Keratinocyte (primary cell): ENCODE measurements around the gene WFS1. TPM values are rescaled to one million over a fixed set of nuclear protein-coding genes. Genes with fewer than 3 reads are reported as not detected.

Experiments used
- DNase-seq: peaks from one replicate; pipeline ENCODE4 v3.0.0-alpha.2; 2011; ENCODE audit warnings: low read depth, missing footprints, low spot score
- FAIRE-seq: peaks from 2 replicates; lab custom pipeline; 2011; peaks lifted over from hg19 to GRCh38; lab: Jason Lieb, UNC
- H2AFZ ChIP-seq: 2 replicates; pipeline ENCODE4 v1.6.0; 2012; ENCODE audit warnings: low read length, control low read depth, inconsistent platforms; ENCODE audit not compliant: control insufficient read depth
- H3K27ac ChIP-seq: 2 replicates; pipeline ENCODE4 v1.5.1; 2011; ENCODE audit warnings: low read length; ENCODE audit not compliant: control insufficient read depth, insufficient read depth
- H3K27me3 ChIP-seq: 3 replicates; pipeline ENCODE4 v1.6.0; 2011; ENCODE audit warnings: low read length; ENCODE audit not compliant: control insufficient read depth, insufficient read depth; ENCODE audit errors: extremely low read depth
- H3K36me3 ChIP-seq, 2 experiments: 2 replicates in 1 of 2; 3 replicates in 1 of 2; pipeline ENCODE4 v1.5.1; 2011; ENCODE audit warnings: low read length in 2 of 2, mild to moderate bottlenecking in 1 of 2; ENCODE audit not compliant: control insufficient read depth in 2 of 2, insufficient read depth in 2 of 2; ENCODE audit errors: extremely low read depth in 1 of 2
- H3K4me1 ChIP-seq: 3 replicates; pipeline ENCODE4 v1.5.1; 2011; ENCODE audit warnings: low read length; ENCODE audit not compliant: control insufficient read depth, insufficient read depth; ENCODE audit errors: extremely low read depth
- H3K4me2 ChIP-seq: 3 replicates; pipeline ENCODE4 v1.6.0; 2011; ENCODE audit warnings: low read depth, low read length; ENCODE audit not compliant: control insufficient read depth, insufficient read depth; ENCODE audit errors: extremely low read depth
- H3K4me3 ChIP-seq, 3 experiments: fragments of 200-600 bp in 1 of 3; sonication (generic) in 1 of 3; 2 replicates in 2 of 3; 3 replicates in 1 of 3; pipeline ENCODE4 v1.5.1; 2011 to 2016; ENCODE audit warnings: low read length in 3 of 3, mild to moderate bottlenecking in 3 of 3, control low read depth in 2 of 3, inconsistent platforms in 1 of 3, low read depth in 1 of 3, mixed read lengths in 1 of 3, mixed run types in 1 of 3, moderate library complexity in 1 of 3; ENCODE audit not compliant: control insufficient read depth in 2 of 3, insufficient read depth in 2 of 3; ENCODE audit errors: extremely low read depth in 1 of 3
- H3K79me2 ChIP-seq: 2 replicates; pipeline ENCODE4 v1.6.0; 2012; ENCODE audit warnings: low read length; ENCODE audit not compliant: control insufficient read depth, insufficient read depth
- H3K9ac ChIP-seq: 3 replicates; pipeline ENCODE4 v1.6.0; 2011; ENCODE audit warnings: low read length; ENCODE audit not compliant: control insufficient read depth, insufficient read depth; ENCODE audit errors: extremely low read depth
- H3K9me1 ChIP-seq: 3 replicates; pipeline ENCODE4 v1.6.0; 2011; ENCODE audit warnings: low read length; ENCODE audit not compliant: control insufficient read depth, insufficient read depth; ENCODE audit errors: extremely low read depth
- H3K9me3 ChIP-seq: 2 replicates; pipeline ENCODE4 v1.5.1; 2012; ENCODE audit warnings: low read depth, low read length; ENCODE audit not compliant: control insufficient read depth
- H4K20me1 ChIP-seq: 3 replicates; pipeline ENCODE4 v1.6.0; 2011; ENCODE audit warnings: low read length; ENCODE audit not compliant: control insufficient read depth, insufficient read depth; ENCODE audit errors: extremely low read depth
- EZH2 ChIP-seq: IDR thresholded peaks from one replicate; pipeline ENCODE4 v1.6.1; 2012; ENCODE audit warnings: inconsistent platforms, mild to moderate bottlenecking, low read length, moderate library complexity
- dilution Hi-C: fragments of 300-500 bp; cut with MboI; formaldehyde crosslinking; loops from one replicate; pipeline ENCODE4 v1.7.0; 2020; ENCODE audit warnings: low sequenced_read_pairs; ENCODE audit not compliant: extremely low pct_ligation_motif_present
- polyA plus RNA-seq, 5 experiments: library from polyadenylated mRNA; depleted of rRNA in 3 of 5; stranded (reverse) in 3 of 5; stranded (forward) in 1 of 5; unstranded in 1 of 5; fragments of >200 nt; gene quantifications; 1 replicate in 1 of 5; 2 replicates in 3 of 5; 3 replicates in 1 of 5; pipeline versions ENCODE4 v1.2.1 to v1.2.3, GENCODE V29; 2011 to 2012; ENCODE audit warnings: missing spikeins in 2 of 5, low read depth in 1 of 5, low replicate concordance in 1 of 5
- TF ChIP-seq, protein P1 (sequence below), 3 experiments: IDR thresholded peaks in 1 of 3; conservative IDR thresholded peaks in 1 of 3; optimal IDR thresholded peaks in 1 of 3; 2 replicates in 2 of 3; 3 replicates in 1 of 3; pipeline versions ENCODE3 to v1.5.1; 2011; ENCODE audit warnings: low read length in 3 of 3, mild to moderate bottlenecking in 3 of 3, moderate library complexity in 2 of 3, control low read depth in 1 of 3, inconsistent platforms in 1 of 3; ENCODE audit not compliant: insufficient read depth in 2 of 3; ENCODE audit errors: extremely low read depth in 1 of 3

The WFS1 gene
- polyA plus RNA-seq, 1 donor (not counting 4 experiments of a cell fraction or from before 2014, with no cell fraction given), result 7.0 TPM

DNA sequence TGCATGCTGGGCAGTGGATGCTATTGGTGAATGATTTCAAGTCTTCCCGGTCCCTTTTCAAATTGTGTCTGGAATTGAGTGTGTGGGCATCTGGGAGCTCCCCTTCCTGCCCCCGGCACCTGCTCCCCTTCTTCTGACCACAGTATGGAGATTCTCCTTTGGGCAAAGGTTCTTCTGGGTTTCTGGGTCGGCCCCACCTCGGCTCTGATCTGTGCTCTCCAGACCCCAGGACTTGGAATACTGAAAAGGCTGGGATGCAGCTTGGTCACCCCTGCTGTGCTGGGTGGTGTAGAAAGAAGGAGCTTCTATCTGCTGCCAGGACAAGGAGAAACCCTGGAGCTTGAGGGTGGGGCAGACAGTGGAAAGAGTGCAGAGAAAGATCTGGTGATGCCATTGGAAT, 78.8 kb downstream of the WFS1 start:
- Histone ChIP-seq H3K36me3 (no peaks in the 10 kb centered on the region), H2AFZ (no peak overlapping the region), H3K27ac (no peak overlapping the region), H3K79me2 (no peaks in the 10 kb centered on the region), H3K9ac (no peak overlapping the region), H3K9me3 (no peaks in the 10 kb centered on the region), H3K4me2 (no peak overlapping the region), H3K9me1 (no peaks in the 10 kb centered on the region), H3K4me1 (peaks cover 7% of the 10 kb centered on the region), H3K4me3 (no peak overlapping the region), H3K27me3 (no peaks in the 10 kb centered on the region), H4K20me1 (no peaks in the 10 kb centered on the region)
- FAIRE-seq, result no peak
- dilution Hi-C loops, result no loop called here
- DNase-seq, result no peak
- no peak for TF ChIP-seq EZH2
- TF ChIP-seq, protein P1, sequence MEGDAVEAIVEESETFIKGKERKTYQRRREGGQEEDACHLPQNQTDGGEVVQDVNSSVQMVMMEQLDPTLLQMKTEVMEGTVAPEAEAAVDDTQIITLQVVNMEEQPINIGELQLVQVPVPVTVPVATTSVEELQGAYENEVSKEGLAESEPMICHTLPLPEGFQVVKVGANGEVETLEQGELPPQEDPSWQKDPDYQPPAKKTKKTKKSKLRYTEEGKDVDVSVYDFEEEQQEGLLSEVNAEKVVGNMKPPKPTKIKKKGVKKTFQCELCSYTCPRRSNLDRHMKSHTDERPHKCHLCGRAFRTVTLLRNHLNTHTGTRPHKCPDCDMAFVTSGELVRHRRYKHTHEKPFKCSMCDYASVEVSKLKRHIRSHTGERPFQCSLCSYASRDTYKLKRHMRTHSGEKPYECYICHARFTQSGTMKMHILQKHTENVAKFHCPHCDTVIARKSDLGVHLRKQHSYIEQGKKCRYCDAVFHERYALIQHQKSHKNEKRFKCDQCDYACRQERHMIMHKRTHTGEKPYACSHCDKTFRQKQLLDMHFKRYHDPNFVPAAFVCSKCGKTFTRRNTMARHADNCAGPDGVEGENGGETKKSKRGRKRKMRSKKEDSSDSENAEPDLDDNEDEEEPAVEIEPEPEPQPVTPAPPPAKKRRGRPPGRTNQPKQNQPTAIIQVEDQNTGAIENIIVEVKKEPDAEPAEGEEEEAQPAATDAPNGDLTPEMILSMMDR (optimal IDR thresholded peaks at IDR 0.05 in 1 of 3, IDR thresholded peaks at IDR 0.05 in 1 of 3, conservative IDR thresholded peaks at IDR 0.05 in 1 of 3; ENCODE audit: extremely low read depth in 1 of 3, insufficient read depth in 2 of 3, low read length in 3 of 3), result no peak

DNA sequence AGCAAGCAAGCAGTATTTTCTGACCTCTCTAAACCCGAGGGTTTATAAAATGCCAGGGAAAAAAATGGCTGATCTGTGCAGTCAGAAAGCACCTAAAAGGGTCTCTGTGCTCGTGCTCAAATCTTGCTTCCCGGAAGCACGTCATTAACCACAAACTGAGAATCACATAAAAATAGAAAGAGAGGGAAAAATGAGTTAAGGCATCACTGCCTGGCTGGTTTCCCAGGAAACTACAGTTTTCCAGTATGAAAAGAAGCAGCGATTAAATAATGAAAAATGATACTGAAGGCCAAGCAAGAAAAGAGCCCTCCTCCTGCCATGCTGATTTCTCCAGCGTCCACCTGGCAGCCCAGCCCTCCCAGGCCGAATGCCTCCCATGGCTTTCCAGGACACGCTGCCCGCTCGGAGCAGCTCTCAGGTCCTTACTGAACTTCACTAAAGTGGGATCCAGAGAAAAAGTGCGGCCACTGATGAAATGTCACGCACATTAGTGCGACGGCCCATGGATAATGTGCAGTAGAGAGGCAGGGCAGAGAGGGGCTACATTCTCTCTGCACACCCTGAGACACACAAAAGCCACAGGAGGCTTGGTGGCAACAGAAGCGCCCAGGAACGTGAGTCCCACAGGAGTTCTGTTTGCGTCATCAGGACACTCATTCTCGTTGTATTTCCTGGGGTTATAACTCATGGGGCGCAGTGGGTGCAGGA, 80.4 kb downstream of the WFS1 start:
- Histone ChIP-seq H3K9me1 (no peaks in the 10 kb centered on the region), H3K27me3 (no peaks in the 10 kb centered on the region), H3K4me2 (no peak overlapping the region), H3K4me3 (no peak overlapping the region), H3K79me2 (no peaks in the 10 kb centered on the region), H2AFZ (no peak overlapping the region), H4K20me1 (no peaks in the 10 kb centered on the region), H3K9ac (no peak overlapping the region), H3K36me3 (no peaks in the 10 kb centered on the region), H3K9me3 (no peaks in the 10 kb centered on the region), H3K27ac (no peak overlapping the region), H3K4me1 (no peaks in the 10 kb centered on the region)
- TF ChIP-seq, protein P1 (optimal IDR thresholded peaks at IDR 0.05 in 1 of 3, IDR thresholded peaks at IDR 0.05 in 1 of 3, conservative IDR thresholded peaks at IDR 0.05 in 1 of 3; ENCODE audit: extremely low read depth in 1 of 3, insufficient read depth in 2 of 3, low read length in 3 of 3), result no peak
- TF ChIP-seq EZH2, result no peak
- FAIRE-seq (no peak), DNase-seq (no peak)
- dilution Hi-C loops, result no loop called here
